Eye (tissue), 1 donor: ENCODE data around the gene SFMBT2.

Experiments
- DNase-seq: peaks from one replicate; pipeline ENCODE4 v3.0.0-alpha.2; 2015

SFMBT2 gene

GRCh38 chr10:7362471-7362870 lies 48.4 kb downstream of the SFMBT2 start:
- DNase-seq = no peak

GRCh38 chr10:7361316-7361715 lies 49.5 kb downstream of the SFMBT2 start:
- DNase-seq = no peak

GRCh38 chr10:7359954-7360353 lies 50.9 kb downstream of the SFMBT2 start:
- DNase-seq = no peak

GRCh38 chr10:7359356-7359755 lies 51.5 kb downstream of the SFMBT2 start:
- DNase-seq = no peak

- no peak for DNase-seq
Observed at GRCh38 chr10:7357193-7357592, 53.6 kb downstream of the SFMBT2 start.

GRCh38 chr10:7354330-7355047 lies 56.3 kb downstream of the SFMBT2 start:
- DNase-seq = no peak

GRCh38 chr10:7351894-7352293 lies 58.9 kb downstream of the SFMBT2 start:
- no peak for DNase-seq

GRCh38 chr10:7350541-7351195 lies 60.2 kb downstream of the SFMBT2 start:
- no peak for DNase-seq

GRCh38 chr10:7345717-7346116 lies 65.1 kb downstream of the SFMBT2 start:
- DNase-seq = no peak

- DNase-seq = no peak
Observed at GRCh38 chr10:7343040-7343439, 67.8 kb downstream of the SFMBT2 start.

- DNase-seq = no peak
Observed at GRCh38 chr10:7340179-7340874, 70.5 kb downstream of the SFMBT2 start.

- DNase-seq = no peak
Observed at GRCh38 chr10:7339510-7339909, 71.3 kb downstream of the SFMBT2 start.

- no peak for DNase-seq
Observed at GRCh38 chr10:7338469-7338868, 72.4 kb downstream of the SFMBT2 start.

GRCh38 chr10:7337431-7338171 lies 73.2 kb downstream of the SFMBT2 start:
- DNase-seq = no peak

- no peak for DNase-seq
Observed at GRCh38 chr10:7335977-7336376, 74.9 kb downstream of the SFMBT2 start.

- no peak for DNase-seq
Observed at GRCh38 chr10:7334642-7334964, 76.2 kb downstream of the SFMBT2 start.

- no peak for DNase-seq
Observed at GRCh38 chr10:7333961-7334641, 76.7 kb downstream of the SFMBT2 start.

- DNase-seq = no peak
Observed at GRCh38 chr10:7329219-7329618, 81.6 kb downstream of the SFMBT2 start.

GRCh38 chr10:7327885-7328284 lies 82.9 kb downstream of the SFMBT2 start:
- no peak for DNase-seq

GRCh38 chr10:7322623-7323022 lies 88.2 kb downstream of the SFMBT2 start:
- DNase-seq = no peak

- DNase-seq = no peak
Observed at GRCh38 chr10:7320072-7320471, 90.8 kb downstream of the SFMBT2 start.

- no peak for DNase-seq
Observed at GRCh38 chr10:7319632-7320031, 91.2 kb downstream of the SFMBT2 start.

GRCh38 chr10:7318836-7319235 lies 92.0 kb downstream of the SFMBT2 start:
- no peak for DNase-seq
